NCI-H345 (cell line): ENCODE measurements around the gene DMD.

ENCODE experiments used
- DNase-seq: peaks from one replicate; lab custom pipeline; 2025; lab: John Stamatoyannopoulos, UW

Gene DMD

DNA sequence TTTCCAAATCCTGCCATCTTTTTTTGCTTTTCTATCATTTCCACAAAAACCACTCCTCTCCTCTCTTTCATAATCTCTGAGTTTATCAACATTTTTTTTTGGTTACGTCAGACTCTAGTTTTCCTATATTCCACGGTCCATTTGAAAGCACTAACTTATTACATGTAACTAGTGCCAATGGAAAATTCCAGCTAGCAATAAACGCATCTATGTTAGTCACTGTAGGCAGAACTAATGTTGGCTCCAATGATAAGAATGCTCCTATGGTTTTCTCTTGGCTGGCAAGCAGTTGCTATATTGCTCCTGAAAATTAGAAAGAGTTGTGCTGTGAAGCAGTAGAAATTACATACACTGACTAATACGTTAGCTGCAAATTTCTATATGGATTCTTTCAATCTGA lies 1504.9 kb downstream of the DMD start:
- no peak for DNase-seq

DNA sequence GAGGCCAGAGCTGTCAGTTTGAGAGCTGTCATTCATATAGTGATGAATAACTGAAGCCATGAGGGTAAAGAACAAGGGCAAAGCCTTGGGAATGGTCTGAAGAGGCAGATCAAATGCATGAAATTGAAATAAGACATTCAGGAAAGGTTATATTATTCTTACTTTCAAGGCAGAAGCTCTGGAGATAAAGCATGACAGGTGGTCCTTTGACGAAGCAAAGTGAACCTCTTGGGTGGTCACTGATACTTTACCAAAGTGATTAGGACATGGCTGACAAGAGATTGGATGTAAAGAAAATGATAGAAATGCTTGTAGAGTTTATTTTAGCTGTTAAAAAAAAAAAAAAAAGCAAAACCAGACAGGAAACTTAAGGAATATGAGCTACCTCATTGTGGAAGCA lies 1505.5 kb downstream of the DMD start:
- DNase-seq = no peak

GRCh38 chrX:31704938-31705337 lies 1506.4 kb downstream of the DMD start:
- DNase-seq = no peak

GRCh38 chrX:31702222-31702621 lies 1509.1 kb downstream of the DMD start:
- no peak for DNase-seq

- no peak for DNase-seq
These were observed 1513.9 kb downstream of the DMD start for GRCh38 chrX:31697294-31697916.

- DNase-seq = peak; percentile 1
These were observed 1531.5 kb downstream of the DMD start for GRCh38 chrX:31679861-31680260.

DNA sequence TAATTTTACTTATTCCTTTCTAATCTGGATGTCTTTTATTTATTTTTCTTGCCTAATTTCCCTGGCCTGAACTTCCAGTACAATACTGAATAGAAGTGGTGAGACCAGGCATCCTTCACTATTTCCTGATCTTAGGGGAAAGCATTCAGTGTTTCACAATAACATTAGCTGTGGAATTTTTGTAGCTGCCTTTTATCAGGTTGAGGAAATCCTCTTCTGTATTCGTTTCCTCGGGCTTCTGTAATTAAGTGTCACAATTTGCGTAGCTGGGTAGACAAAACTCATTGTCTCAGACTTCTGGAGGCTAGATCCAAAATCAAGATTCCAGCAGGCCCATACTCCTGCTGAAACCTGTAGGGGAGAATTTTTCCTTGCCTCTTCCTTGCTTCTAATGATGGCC lies 1541.1 kb downstream of the DMD start:
- DNase-seq = no peak

GRCh38 chrX:31665454-31665853 lies 1545.9 kb downstream of the DMD start:
- no peak for DNase-seq

GRCh38 chrX:31663172-31663571 lies 1548.2 kb downstream of the DMD start:
- no peak for DNase-seq

- DNase-seq = no peak
These were observed 1550.0 kb downstream of the DMD start for GRCh38 chrX:31661280-31661810.

DNA sequence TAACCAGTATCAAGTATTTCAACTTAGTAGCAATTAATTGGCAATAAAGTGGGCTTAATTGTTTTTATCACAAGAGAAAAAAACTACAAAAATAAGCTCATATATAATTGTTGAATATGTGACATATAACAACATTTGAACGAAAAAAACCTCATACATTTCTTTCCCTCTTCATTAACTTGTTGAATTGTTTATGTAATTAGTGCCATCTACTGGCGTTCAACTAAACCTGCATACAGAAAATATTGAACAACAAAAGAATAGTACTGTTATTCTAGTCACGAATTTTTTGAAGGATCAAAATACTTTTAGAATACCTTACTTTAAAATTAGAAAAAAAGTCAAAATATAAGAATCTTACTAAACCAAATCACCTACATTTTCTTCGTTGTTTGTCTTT lies 1553.0 kb downstream of the DMD start:
- DNase-seq = peak; percentile 41

GRCh38 chrX:31656013-31656412 lies 1555.3 kb downstream of the DMD start:
- DNase-seq = no peak

- DNase-seq = no peak
These were observed 1557.9 kb downstream of the DMD start for GRCh38 chrX:31653422-31653821.

DNA sequence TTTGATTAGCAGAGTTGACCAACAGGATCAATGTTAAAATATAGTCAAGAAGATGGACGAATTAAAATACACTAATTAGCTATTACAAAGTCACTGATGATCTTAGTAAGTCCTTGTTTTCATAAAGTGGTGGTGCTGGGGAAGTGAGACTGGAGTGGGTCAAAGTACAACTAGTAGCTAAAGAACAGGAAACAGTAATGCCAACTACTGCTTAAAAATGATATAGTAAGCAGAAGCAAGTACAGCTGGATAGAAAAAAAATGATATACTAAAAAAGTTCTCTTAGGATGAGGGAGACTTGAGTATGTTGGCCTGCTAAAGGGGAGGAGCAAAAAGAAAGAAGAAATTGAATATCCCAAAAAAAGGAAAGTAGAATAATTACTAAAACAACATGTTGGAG lies 1558.7 kb downstream of the DMD start:
- DNase-seq = no peak

GRCh38 chrX:31649201-31649600 lies 1562.1 kb downstream of the DMD start:
- no peak for DNase-seq

DNA sequence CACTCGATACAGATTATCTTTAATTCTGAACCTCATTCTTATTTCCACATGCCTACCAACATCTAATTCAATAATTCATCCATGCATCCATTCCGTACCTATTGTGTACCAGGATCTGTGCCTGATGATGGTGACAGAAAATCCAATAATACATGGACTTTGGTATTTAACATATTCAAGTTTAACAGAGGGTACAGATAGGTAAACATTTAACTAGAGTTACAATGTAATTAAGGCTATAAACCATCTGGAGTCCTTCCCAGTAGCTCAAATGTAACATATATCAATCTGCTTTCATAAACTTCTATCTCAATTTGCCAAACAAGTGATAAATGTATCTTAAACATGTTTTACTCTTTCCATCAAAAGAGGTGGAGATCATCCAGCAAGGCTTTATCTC lies 1578.0 kb downstream of the DMD start:
- no peak for DNase-seq

GRCh38 chrX:31629195-31629594 lies 1582.2 kb downstream of the DMD start:
- DNase-seq = no peak

DNA sequence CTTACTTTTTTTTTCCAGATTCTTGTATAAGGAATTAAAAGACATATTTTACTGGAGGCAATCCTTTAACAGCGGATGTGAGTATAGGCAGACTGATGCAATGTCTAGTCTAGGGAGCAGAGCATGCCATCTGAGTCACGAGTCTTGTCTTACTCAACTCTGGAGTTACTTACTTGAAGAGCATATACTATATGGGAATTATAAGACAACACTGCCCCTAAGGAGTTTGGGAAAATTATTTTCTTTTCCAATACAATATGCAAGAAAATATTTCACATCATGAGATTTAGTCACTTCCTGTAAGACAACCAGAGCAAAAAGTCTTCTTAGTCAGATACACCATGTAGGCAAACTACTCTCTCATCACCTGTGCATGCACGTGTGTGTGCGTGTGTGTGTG lies 1602.2 kb downstream of the DMD start:
- no peak for DNase-seq

- no peak for DNase-seq
These were observed 1602.7 kb downstream of the DMD start for GRCh38 chrX:31608638-31609037.

DNA sequence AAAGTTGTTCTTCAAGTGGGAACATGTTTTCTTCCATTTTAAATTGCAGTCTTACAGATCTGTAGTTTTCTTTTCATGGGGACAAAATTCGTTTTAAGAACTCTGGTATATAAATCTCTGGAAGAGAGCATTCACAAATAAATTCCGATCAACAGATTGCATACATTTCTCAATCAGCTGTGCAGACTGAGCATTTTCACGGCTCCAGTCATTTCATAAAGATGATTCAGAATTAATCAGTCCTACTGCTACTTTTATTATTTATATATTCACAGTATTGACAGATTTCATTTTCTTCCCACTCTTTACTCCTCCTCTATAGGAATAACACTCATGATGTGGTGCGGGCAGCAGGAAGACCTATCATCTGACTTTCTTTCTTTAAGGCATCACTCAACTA lies 1604.6 kb downstream of the DMD start:
- no peak for DNase-seq

DNA sequence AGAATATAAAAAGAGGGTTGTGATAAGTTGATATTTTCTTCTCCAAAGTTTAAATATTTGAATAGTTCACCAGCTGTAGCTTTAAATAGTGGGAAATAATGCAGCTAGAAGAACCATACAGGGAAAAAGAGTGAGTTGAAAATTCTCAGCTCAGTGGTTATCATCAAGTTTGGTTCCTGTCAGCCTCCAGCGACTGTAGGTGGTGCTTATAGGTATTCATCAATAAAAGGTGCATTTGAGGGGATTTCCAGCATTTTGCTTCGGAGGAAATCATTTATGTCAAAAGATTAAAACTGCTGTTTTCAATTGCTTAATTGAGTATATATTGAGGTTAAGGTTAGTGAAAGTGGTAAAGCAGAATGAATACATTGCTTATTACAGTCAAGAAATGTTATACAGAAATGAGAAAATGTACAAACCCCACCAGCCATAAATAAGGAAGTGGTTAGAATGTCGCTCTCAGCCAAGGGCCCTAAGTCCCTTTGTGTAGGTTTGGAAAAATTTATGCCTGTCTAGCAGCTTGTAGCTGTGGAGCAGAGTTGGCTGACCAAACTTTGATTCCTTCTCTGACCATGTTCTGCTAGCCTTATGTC lies 1606.6 kb downstream of the DMD start:
- no peak for DNase-seq

- no peak for DNase-seq
These were observed 1607.8 kb downstream of the DMD start for GRCh38 chrX:31603411-31604120.

DNA sequence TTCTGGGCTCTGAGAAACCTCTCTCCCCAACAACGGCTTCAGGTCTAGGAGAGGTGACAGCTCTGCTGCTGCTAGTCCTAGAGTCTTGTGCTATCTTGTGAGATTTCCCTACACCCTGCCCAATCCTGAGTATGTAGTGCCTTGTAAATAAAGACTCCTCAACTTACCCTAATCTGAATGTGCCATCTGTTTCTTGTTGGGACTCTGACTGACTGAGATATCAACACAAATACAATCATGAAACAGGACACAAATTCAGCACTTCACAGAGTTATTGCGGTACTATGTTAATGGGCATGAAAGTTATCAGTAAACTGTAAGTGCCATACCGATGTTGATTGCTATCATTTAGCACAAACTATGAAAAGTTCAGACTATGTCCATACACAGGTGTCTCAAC lies 1610.5 kb downstream of the DMD start:
- no peak for DNase-seq
